ENCODE measurements around the gene SUSD4.

The SUSD4 gene

GRCh38 chr1:223358826-223359225 lies 5.2 kb downstream of the SUSD4 start:
- no peak for DNase-seq (ENCODE audit: low read depth)

GRCh38 chr1:223355699-223356098 lies 8.3 kb downstream of the SUSD4 start:
- DNase-seq (ENCODE audit: low read depth) = no peak

- no peak for DNase-seq (ENCODE audit: low read depth)
Observed at GRCh38 chr1:223353939-223354338, 10.0 kb downstream of the SUSD4 start.

- no peak for DNase-seq (ENCODE audit: low read depth)
Observed at GRCh38 chr1:223352944-223353343, 11.0 kb downstream of the SUSD4 start.

GRCh38 chr1:223350361-223350908 lies 13.5 kb downstream of the SUSD4 start:
- no peak for DNase-seq (ENCODE audit: low read depth)

GRCh38 chr1:223349241-223349640 lies 14.7 kb downstream of the SUSD4 start:
- no peak for DNase-seq (ENCODE audit: low read depth)

- no peak for DNase-seq (ENCODE audit: low read depth)
Observed at GRCh38 chr1:223348439-223348838, 15.5 kb downstream of the SUSD4 start.

GRCh38 chr1:223347583-223347982 lies 16.4 kb downstream of the SUSD4 start:
- DNase-seq (ENCODE audit: low read depth) = no peak

- no peak for DNase-seq (ENCODE audit: low read depth)
Observed at GRCh38 chr1:223346311-223346710, 17.7 kb downstream of the SUSD4 start.

- DNase-seq (ENCODE audit: low read depth) = no peak
Observed at GRCh38 chr1:223345720-223346119, 18.3 kb downstream of the SUSD4 start.

GRCh38 chr1:223344491-223344890 lies 19.5 kb downstream of the SUSD4 start:
- DNase-seq (ENCODE audit: low read depth) = no peak

GRCh38 chr1:223343692-223344091 lies 20.3 kb downstream of the SUSD4 start:
- no peak for DNase-seq (ENCODE audit: low read depth)

- DNase-seq (ENCODE audit: low read depth) = no peak
Observed at GRCh38 chr1:223341121-223341520, 22.9 kb downstream of the SUSD4 start.

- DNase-seq (ENCODE audit: low read depth) = no peak
Observed at GRCh38 chr1:223340637-223341036, 23.3 kb downstream of the SUSD4 start.

GRCh38 chr1:223339861-223340260 lies 24.1 kb downstream of the SUSD4 start:
- DNase-seq (ENCODE audit: low read depth) = no peak

- DNase-seq (ENCODE audit: low read depth) = no peak
Observed at GRCh38 chr1:223338811-223339746, 24.9 kb downstream of the SUSD4 start.

GRCh38 chr1:223337174-223337869 lies 26.7 kb downstream of the SUSD4 start:
- DNase-seq (ENCODE audit: low read depth) = no peak

- no peak for DNase-seq (ENCODE audit: low read depth)
Observed at GRCh38 chr1:223334156-223334555, 29.8 kb downstream of the SUSD4 start.

- DNase-seq (ENCODE audit: low read depth) = no peak
Observed at GRCh38 chr1:223332997-223333396, 31.0 kb downstream of the SUSD4 start.

- no peak for DNase-seq (ENCODE audit: low read depth)
Observed at GRCh38 chr1:223331929-223332328, 32.0 kb downstream of the SUSD4 start.

GRCh38 chr1:223331301-223331700 lies 32.7 kb downstream of the SUSD4 start:
- no peak for DNase-seq (ENCODE audit: low read depth)

GRCh38 chr1:223330466-223330865 lies 33.5 kb downstream of the SUSD4 start:
- no peak for DNase-seq (ENCODE audit: low read depth)

All from activated T-helper 1 cell treated with Interleukin-2 at 50 U/mL for 16 hours (primary cell).